ENCODE data around the gene TENM3.

- TF ChIP-seq EZH2 (IDR thresholded peaks at IDR 0.05; ENCODE audit: low read length, unreplicated experiment) = no peak
- TF ChIP-seq, protein P1, sequence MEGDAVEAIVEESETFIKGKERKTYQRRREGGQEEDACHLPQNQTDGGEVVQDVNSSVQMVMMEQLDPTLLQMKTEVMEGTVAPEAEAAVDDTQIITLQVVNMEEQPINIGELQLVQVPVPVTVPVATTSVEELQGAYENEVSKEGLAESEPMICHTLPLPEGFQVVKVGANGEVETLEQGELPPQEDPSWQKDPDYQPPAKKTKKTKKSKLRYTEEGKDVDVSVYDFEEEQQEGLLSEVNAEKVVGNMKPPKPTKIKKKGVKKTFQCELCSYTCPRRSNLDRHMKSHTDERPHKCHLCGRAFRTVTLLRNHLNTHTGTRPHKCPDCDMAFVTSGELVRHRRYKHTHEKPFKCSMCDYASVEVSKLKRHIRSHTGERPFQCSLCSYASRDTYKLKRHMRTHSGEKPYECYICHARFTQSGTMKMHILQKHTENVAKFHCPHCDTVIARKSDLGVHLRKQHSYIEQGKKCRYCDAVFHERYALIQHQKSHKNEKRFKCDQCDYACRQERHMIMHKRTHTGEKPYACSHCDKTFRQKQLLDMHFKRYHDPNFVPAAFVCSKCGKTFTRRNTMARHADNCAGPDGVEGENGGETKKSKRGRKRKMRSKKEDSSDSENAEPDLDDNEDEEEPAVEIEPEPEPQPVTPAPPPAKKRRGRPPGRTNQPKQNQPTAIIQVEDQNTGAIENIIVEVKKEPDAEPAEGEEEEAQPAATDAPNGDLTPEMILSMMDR (conservative IDR thresholded peaks at IDR 0.05; ENCODE audit: low read depth, low read length) = no peak
- TF ChIP-seq EZH2phosphoT487 (IDR thresholded peaks at IDR 0.05; ENCODE audit: borderline replicate concordance, low read length) = no peak
Measured at GRCh38 chr4:182434720-182435119, 191.5 kb downstream of the TENM3 start.
